Epithelial cell of proximal tubule (primary cell): Measurements from ENCODE around the gene NACC2. TPM values are rescaled to one million over a fixed set of nuclear protein-coding genes. Genes with fewer than 3 reads are reported as not detected.
A peak's percentile ranks its signal among the peaks of the same experiment; 100 is the strongest.

Experiments used
- DNase-seq: peaks from one replicate; pipeline ENCODE4 v3.0.0-alpha.2; 2011; ENCODE audit warnings: low read depth
- H3K4me3 ChIP-seq: 2 replicates; pipeline ENCODE4 v1.5.1; 2011; ENCODE audit warnings: low read depth, mild to moderate bottlenecking, low read length
- CTCF ChIP-seq: conservative IDR thresholded peaks from 2 replicates; pipeline ENCODE4 v1.5.1; 2012; ENCODE audit warnings: low read depth, mild to moderate bottlenecking, low read length
- total RNA-seq: library from RNA; depleted of rRNA; stranded (reverse); fragments of >200 nt; gene quantifications from 2 replicates; pipeline ENCODE4 v1.2.3, GENCODE V29; 2015

The NACC2 gene
- total RNA-seq, 1 donor from 2014 or later = 21.3 TPM

GRCh38 chr9:136096505-136097001 is 1.5 kb upstream of the NACC2 start:
- no peak for DNase-seq
- H3K4me3 ChIP-seq = no peak overlapping the region
- no peak for TF ChIP-seq CTCF

- H3K4me3 ChIP-seq = peak overlapping the region; percentile 85
- DNase-seq = no peak
- peak; percentile 9 for TF ChIP-seq CTCF
Measured at GRCh38 chr9:136093995-136094881, 851 bp downstream of the NACC2 start.

GRCh38 chr9:136093346-136093986 is 1.6 kb downstream of the NACC2 start:
- peak overlapping the region; percentile 85 for H3K4me3 ChIP-seq
- no peak for DNase-seq
- no peak for TF ChIP-seq CTCF

GRCh38 chr9:136092741-136093140 is 2.3 kb downstream of the NACC2 start:
- no peak for TF ChIP-seq CTCF
- H3K4me3 ChIP-seq = peak overlapping the region; percentile 85
- DNase-seq = no peak

GRCh38 chr9:136092353-136092650 is 2.8 kb downstream of the NACC2 start:
- TF ChIP-seq CTCF = no peak
- no peak for DNase-seq

GRCh38 chr9:136091582-136092352 is 3.3 kb downstream of the NACC2 start:
- DNase-seq = no peak
- H3K4me3 ChIP-seq = no peak overlapping the region
- no peak for TF ChIP-seq CTCF

More at GRCh38 chr9:136092353-136092650, 2.8 kb downstream of the NACC2 start:
- H3K4me3 ChIP-seq = no peak overlapping the region
